Keratinocyte (primary cell): Measurements from ENCODE around the gene MCM3AP. TPM values are rescaled to one million over a fixed set of nuclear protein-coding genes. Genes with fewer than 3 reads are reported as not detected.

ENCODE experiments used
- DNase-seq: peaks from one replicate; pipeline ENCODE4 v3.0.0-alpha.2; 2011; ENCODE audit warnings: low read depth, missing footprints, low spot score
- FAIRE-seq: peaks from 2 replicates; lab custom pipeline; 2011; peaks lifted over from hg19 to GRCh38; lab: Jason Lieb, UNC
- H2AFZ ChIP-seq: 2 replicates; pipeline ENCODE4 v1.6.0; 2012; ENCODE audit warnings: low read length, control low read depth, inconsistent platforms; ENCODE audit not compliant: control insufficient read depth
- H3K27ac ChIP-seq: 2 replicates; pipeline ENCODE4 v1.5.1; 2011; ENCODE audit warnings: low read length; ENCODE audit not compliant: control insufficient read depth, insufficient read depth
- H3K27me3 ChIP-seq: 3 replicates; pipeline ENCODE4 v1.6.0; 2011; ENCODE audit warnings: low read length; ENCODE audit not compliant: control insufficient read depth, insufficient read depth; ENCODE audit errors: extremely low read depth
- H3K36me3 ChIP-seq, 2 experiments: 2 replicates in 1 of 2; 3 replicates in 1 of 2; pipeline ENCODE4 v1.5.1; 2011; ENCODE audit warnings: low read length in 2 of 2, mild to moderate bottlenecking in 1 of 2; ENCODE audit not compliant: control insufficient read depth in 2 of 2, insufficient read depth in 2 of 2; ENCODE audit errors: extremely low read depth in 1 of 2
- H3K4me1 ChIP-seq: 3 replicates; pipeline ENCODE4 v1.5.1; 2011; ENCODE audit warnings: low read length; ENCODE audit not compliant: control insufficient read depth, insufficient read depth; ENCODE audit errors: extremely low read depth
- H3K4me2 ChIP-seq: 3 replicates; pipeline ENCODE4 v1.6.0; 2011; ENCODE audit warnings: low read depth, low read length; ENCODE audit not compliant: control insufficient read depth, insufficient read depth; ENCODE audit errors: extremely low read depth
- H3K4me3 ChIP-seq, 3 experiments: fragments of 200-600 bp in 1 of 3; sonication (generic) in 1 of 3; 2 replicates in 2 of 3; 3 replicates in 1 of 3; pipeline ENCODE4 v1.5.1; 2011 to 2016; ENCODE audit warnings: low read length in 3 of 3, mild to moderate bottlenecking in 3 of 3, control low read depth in 2 of 3, inconsistent platforms in 1 of 3, low read depth in 1 of 3, mixed read lengths in 1 of 3, mixed run types in 1 of 3, moderate library complexity in 1 of 3; ENCODE audit not compliant: control insufficient read depth in 2 of 3, insufficient read depth in 2 of 3; ENCODE audit errors: extremely low read depth in 1 of 3
- H3K79me2 ChIP-seq: 2 replicates; pipeline ENCODE4 v1.6.0; 2012; ENCODE audit warnings: low read length; ENCODE audit not compliant: control insufficient read depth, insufficient read depth
- H3K9ac ChIP-seq: 3 replicates; pipeline ENCODE4 v1.6.0; 2011; ENCODE audit warnings: low read length; ENCODE audit not compliant: control insufficient read depth, insufficient read depth; ENCODE audit errors: extremely low read depth
- H3K9me1 ChIP-seq: 3 replicates; pipeline ENCODE4 v1.6.0; 2011; ENCODE audit warnings: low read length; ENCODE audit not compliant: control insufficient read depth, insufficient read depth; ENCODE audit errors: extremely low read depth
- H3K9me3 ChIP-seq: 2 replicates; pipeline ENCODE4 v1.5.1; 2012; ENCODE audit warnings: low read depth, low read length; ENCODE audit not compliant: control insufficient read depth
- H4K20me1 ChIP-seq: 3 replicates; pipeline ENCODE4 v1.6.0; 2011; ENCODE audit warnings: low read length; ENCODE audit not compliant: control insufficient read depth, insufficient read depth; ENCODE audit errors: extremely low read depth
- CTCF ChIP-seq, 3 experiments: IDR thresholded peaks in 1 of 3; conservative IDR thresholded peaks in 1 of 3; optimal IDR thresholded peaks in 1 of 3; 2 replicates in 2 of 3; 3 replicates in 1 of 3; pipeline versions ENCODE3 to v1.5.1; 2011; ENCODE audit warnings: low read length in 3 of 3, mild to moderate bottlenecking in 3 of 3, moderate library complexity in 2 of 3, control low read depth in 1 of 3, inconsistent platforms in 1 of 3; ENCODE audit not compliant: insufficient read depth in 2 of 3; ENCODE audit errors: extremely low read depth in 1 of 3
- EZH2 ChIP-seq: IDR thresholded peaks from one replicate; pipeline ENCODE4 v1.6.1; 2012; ENCODE audit warnings: inconsistent platforms, mild to moderate bottlenecking, low read length, moderate library complexity
- dilution Hi-C: fragments of 300-500 bp; cut with MboI; formaldehyde crosslinking; loops from one replicate; pipeline ENCODE4 v1.7.0; 2020; ENCODE audit warnings: low sequenced_read_pairs; ENCODE audit not compliant: extremely low pct_ligation_motif_present
- polyA minus RNA-seq, 3 experiments: library from RNA; depleted of rRNA, polyadenylated mRNA; stranded (reverse); fragments of >200 nt; gene quantifications; 1 replicate in 1 of 3; 2 replicates in 1 of 3; 3 replicates in 1 of 3; pipeline ENCODE4 v1.2.3, GENCODE V29; 2011
- polyA plus RNA-seq, 5 experiments: library from polyadenylated mRNA; depleted of rRNA in 3 of 5; stranded (reverse) in 3 of 5; stranded (forward) in 1 of 5; unstranded in 1 of 5; fragments of >200 nt; gene quantifications; 1 replicate in 1 of 5; 2 replicates in 3 of 5; 3 replicates in 1 of 5; pipeline versions ENCODE4 v1.2.1 to v1.2.3, GENCODE V29; 2011 to 2012; ENCODE audit warnings: missing spikeins in 2 of 5, low read depth in 1 of 5, low replicate concordance in 1 of 5

Gene MCM3AP
- polyA plus RNA-seq (27.9 to 42.3 TPM (median 34.3 TPM) in 3 replicates), polyA minus RNA-seq (37.0 to 46.2 TPM (median 43.8 TPM) in 3 replicates)
- 26.0 TPM for polyA plus RNA-seq (2011; ENCODE audit: low read depth)
- polyA plus RNA-seq (2011; cell fraction: cytosol; rRNA removed): 22.9 and 23.0 TPM in 2 replicates
- polyA plus RNA-seq (2011; cell fraction: nucleus; rRNA removed): 99.9 and 107 TPM in 2 replicates
- polyA plus RNA-seq (2012; ENCODE audit: low replicate concordance): 28.9 and 40.9 TPM in 2 replicates
- polyA minus RNA-seq (2011; cell fraction: cytosol; rRNA and poly(A)+ RNA removed): 85.8 TPM
- 102 and 185 TPM in 2 replicates for polyA minus RNA-seq (2011; cell fraction: nucleus; rRNA and poly(A)+ RNA removed)

GRCh38 chr21:46285206-46285661, at the start of gene MCM3AP:
TSS of gene MCM3AP (minus strand) at chr21:46285611. CDS start at chr21:46285286, 325 bp downstream.
- peak within 1 kb of the TSS; percentile 70 for H2AFZ ChIP-seq
- TF ChIP-seq CTCF (optimal IDR thresholded peaks at IDR 0.05 in 1 of 3, IDR thresholded peaks at IDR 0.05 in 1 of 3, conservative IDR thresholded peaks at IDR 0.05 in 1 of 3; ENCODE audit: extremely low read depth in 1 of 3, insufficient read depth in 2 of 3, low read length in 3 of 3): no peak
- peaks cover 9 to 26% of the 10 kb centered on the region in 2 experiments for H3K36me3 ChIP-seq

GRCh38 chr21:46334351-46335140, 49.1 kb upstream of the MCM3AP start:
- H3K79me2 ChIP-seq: peaks cover 20% of the 10 kb centered on the region
- no peaks in the 10 kb centered on the region for H4K20me1 ChIP-seq
- DNase-seq: no peak

More at GRCh38 chr21:46285206-46285661, at the start of gene MCM3AP:
- no peaks in the 10 kb centered on the region for H3K9me1 ChIP-seq
- H3K4me1 ChIP-seq: peaks cover 21% of the 10 kb centered on the region
- peaks cover 55% of the 10 kb centered on the region for H3K79me2 ChIP-seq
- H3K9ac ChIP-seq: peak within 1 kb of the TSS; percentile 89
- H3K4me3 ChIP-seq: peak within 1 kb of the TSS; percentile 51 to 84 (median 62)
- H4K20me1 ChIP-seq: no peaks in the 10 kb centered on the region
- dilution Hi-C loops: no loop called here
- H3K27me3 ChIP-seq: no peaks in the 10 kb centered on the region
- peak within 1 kb of the TSS; percentile 72 for H3K27ac ChIP-seq
- FAIRE-seq: no peak
- H3K4me2 ChIP-seq: peak within 1 kb of the TSS; percentile 85
- DNase-seq: no peak
- H3K9me3 ChIP-seq: no peaks in the 10 kb centered on the region

More at GRCh38 chr21:46334351-46335140, 49.1 kb upstream of the MCM3AP start:
- H3K4me1 ChIP-seq: no peaks in the 10 kb centered on the region
- no peak overlapping the region for H2AFZ ChIP-seq
- no peaks in the 10 kb centered on the region for H3K27me3 ChIP-seq
- H3K9me1 ChIP-seq: no peaks in the 10 kb centered on the region
- H3K9me3 ChIP-seq: no peaks in the 10 kb centered on the region
- TF ChIP-seq CTCF (optimal IDR thresholded peaks at IDR 0.05 in 1 of 3, IDR thresholded peaks at IDR 0.05 in 1 of 3, conservative IDR thresholded peaks at IDR 0.05 in 1 of 3; ENCODE audit: extremely low read depth in 1 of 3, insufficient read depth in 2 of 3, low read length in 3 of 3) (no peak), EZH2 (no peak)
- H3K9ac ChIP-seq: no peak overlapping the region
- H3K36me3 ChIP-seq: peaks cover 23 to 31% of the 10 kb centered on the region in 2 experiments
- H3K4me2 ChIP-seq: no peak overlapping the region
- H3K4me3 ChIP-seq: no peak overlapping the region
- no peak overlapping the region for H3K27ac ChIP-seq
- no peak for FAIRE-seq
- dilution Hi-C loops: no loop called here
